HG03175 (cell line): ENCODE measurements around the gene TALDO1.

Source experiments
- ATAC-seq: cut with Tn5 transposase; IDR thresholded peaks from one replicate; pipeline ENCODE4 v1.9.1; 2021; ENCODE audit warnings: mild to moderate bottlenecking, moderate library complexity; ENCODE audit not compliant: unreplicated experiment

Gene TALDO1

DNA sequence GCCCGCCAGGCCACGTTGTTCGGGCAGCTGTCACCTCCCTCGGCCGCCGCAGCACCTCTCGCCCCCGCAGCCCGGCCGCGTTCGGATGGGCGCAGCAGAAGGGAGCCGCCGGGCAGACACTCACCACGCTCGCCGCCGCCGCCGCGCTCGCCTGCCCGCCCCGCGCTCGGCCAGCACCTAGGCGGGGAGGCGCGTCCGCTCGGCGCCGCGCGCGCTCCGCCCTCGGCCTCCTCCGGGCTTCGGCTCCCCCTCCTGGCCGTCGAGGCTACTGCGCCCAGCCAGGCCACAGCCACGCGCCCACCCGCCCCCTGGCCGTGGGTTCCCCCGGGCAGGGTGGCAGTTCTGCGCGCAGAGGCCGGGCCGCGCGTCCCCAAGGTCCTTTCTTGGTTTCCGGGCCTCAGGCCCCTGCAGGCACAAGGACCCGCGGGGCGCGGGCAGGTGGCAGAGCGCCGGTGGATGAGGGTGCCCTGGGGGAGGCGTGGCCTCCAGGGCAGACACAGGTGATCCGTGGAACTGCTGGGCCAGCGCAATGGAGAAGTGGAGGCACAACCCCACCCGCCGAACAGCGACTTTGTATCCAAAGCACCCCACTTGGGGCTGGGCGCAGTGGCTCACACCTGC is 50.9 kb downstream of the TALDO1 start, which contains the start of gene SLC25A22:
Gene SLC25A22, minus strand, starts transcription at position 189 of the 621 bp plus-strand sequence. CDS start 3,275 bp downstream, outside the sequence.
- ATAC-seq = peak; percentile 60

DNA sequence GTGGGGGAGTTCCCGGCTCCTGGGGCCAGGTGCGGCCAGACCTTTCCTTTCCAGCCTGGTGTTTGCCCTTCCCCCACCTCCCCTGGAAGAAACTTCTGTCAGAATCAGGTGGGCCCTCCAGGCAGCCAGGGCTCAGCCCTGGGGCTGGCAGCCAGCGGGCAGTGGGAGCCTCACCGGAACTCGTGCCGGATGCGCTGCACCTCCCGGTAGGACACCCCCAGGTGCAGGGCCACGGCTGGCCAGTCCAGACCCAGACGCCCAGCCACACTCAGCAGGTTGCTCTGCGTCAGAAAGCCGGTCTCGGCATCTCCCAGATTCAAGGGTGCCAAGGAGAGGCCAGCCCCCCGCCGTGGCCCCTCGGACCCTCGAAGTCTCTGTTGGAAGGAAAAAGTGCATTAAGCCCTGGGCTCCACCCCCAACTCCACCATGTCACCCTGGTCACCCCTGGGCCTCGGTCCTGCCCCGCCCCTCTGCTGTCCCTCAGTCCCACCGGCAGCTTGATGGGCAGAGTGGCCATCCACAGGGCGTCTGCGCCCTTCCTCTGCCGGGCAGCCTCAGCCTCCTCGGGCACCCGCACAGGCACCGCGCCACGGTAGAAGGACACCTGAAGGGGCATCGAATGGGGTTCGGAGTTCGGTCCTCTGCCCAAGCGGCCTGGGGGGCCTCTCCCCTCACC is 52.5 kb downstream of the TALDO1 start:
- ATAC-seq = no peak

DNA sequence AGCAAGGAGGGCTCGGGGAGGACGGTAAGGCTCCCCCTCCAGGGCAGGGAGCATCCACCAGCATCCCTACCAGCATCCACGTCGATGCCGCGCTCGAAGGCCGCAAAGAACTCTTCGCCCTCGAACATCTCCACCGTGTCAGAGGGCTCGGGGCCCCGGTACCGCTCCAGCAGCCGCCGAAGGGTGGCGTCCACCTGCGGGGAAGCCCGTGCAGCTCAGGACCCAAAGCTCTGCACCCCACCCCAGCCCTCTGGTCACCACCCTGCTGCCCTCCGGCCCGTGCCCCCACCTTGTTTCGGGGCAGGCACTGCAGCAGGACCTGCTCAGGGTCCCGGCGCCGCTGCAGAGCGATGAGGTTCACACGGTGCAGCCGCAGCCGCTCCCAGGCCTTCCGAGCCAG is 53.2 kb downstream of the TALDO1 start:
- no peak for ATAC-seq

DNA sequence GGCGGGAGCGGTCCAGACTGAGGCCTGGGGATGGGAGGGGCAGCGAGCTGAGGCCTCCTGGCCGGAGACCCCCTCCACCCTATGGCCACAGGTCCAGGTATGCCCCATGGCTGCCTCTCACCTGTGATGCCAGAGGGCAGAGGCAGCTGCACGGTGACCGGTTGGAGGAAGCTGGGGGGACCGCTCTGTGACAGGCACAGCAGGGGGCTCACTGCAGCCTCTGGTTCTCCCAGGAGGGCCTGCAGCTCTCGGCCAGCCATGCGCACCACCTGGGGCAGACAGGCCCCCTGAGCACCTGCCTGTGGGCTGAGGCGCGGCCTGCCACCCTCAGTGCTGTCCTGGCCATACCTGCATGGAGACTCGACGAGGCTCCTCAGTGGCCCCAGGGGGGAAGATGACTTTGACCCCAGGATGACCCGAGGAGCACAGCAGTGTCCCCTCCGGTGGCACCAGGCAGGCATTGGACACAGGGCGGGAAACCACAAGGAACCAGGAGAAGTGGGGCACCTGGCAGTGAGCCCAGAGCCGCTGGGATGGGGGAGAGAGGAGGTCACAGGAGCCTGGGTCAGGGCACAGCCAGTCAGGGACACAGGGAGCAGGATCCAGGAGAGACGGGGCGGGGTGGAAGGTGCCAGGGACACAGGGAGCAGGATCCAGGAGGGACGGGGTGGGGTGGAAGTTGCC is 54.0 kb downstream of the TALDO1 start:
- no peak for ATAC-seq

DNA sequence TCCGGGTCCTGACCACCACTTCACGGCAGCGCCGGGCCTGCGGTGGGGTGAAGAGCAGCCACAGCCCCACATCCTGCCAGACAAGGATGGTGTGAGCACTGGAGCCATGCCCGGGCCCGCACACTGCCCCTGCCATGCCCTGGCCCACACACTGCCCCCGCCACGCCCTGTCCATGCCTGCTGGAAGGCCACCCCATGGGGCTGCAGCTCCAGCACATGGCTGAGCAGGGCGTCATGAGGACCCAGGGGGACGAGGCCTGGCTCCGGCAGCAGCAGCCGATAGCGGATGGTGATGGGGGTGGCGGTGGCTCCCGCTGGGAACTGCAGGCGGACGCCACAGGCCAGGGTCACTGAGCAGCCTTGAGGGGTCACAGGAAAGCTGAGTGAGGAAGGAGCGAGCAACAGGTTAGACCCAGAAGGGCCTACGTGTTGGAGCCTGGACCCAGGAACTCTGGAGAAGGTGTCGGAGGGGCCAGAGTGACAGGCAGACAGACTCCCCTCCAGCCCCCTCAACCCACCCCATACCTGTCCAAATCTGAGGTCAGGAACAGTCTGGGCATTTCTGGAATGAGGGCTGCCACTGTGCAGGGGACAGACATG is 54.9 kb downstream of the TALDO1 start:
- no peak for ATAC-seq

DNA sequence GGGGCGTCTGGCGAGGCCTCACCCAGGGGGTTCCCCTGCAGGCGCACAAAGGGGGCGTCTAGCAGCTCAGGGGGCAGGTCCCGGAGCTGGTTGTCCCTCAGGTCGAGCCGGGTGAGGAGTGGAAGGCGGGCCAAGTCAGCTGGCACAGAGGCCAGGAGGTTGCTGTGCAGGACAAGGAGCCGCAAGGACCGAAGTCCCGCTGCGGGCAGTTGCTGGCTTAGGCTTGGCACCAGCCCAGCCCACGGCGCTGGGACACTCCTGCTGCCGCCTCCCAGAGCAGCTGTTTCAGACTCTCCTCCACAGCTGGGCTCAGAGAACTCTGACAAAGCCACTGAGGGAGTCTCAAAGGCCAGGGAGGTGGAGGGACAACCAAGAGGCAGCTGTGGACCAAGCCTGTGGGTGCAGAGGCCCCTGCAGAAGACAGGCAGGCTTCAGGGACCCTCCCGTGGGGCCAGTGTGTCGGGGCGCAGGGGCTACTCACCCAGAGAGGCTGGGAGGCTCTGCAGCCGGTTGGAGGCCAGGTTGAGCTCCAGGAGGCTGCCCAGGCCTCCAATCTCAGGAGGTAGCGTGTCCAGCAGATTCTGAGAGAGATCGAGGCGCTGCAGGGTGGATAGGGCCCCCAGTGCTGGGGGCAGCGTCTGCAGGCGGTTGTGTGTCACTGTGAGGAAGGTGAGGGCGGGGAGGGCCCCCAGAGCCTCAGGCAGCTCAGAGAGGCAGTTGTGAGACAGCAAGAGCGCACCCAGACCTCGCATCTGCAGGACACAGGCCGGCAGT is 55.6 kb downstream of the TALDO1 start:
- ATAC-seq = no peak

DNA sequence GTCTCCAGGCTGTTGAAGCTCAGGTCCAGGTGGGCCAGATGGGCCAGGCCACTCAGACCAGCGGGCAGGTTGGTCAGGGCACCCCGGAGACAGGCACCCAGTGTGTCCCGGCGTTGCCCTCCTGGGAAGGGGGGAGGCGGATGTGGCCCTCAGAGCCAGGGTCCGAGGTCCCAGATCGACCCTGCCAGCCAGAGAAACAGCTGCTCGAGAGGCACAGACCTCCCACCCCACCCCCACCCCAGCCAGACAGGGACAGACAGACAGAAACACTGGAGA is 56.1 kb downstream of the TALDO1 start:
- ATAC-seq = no peak

DNA sequence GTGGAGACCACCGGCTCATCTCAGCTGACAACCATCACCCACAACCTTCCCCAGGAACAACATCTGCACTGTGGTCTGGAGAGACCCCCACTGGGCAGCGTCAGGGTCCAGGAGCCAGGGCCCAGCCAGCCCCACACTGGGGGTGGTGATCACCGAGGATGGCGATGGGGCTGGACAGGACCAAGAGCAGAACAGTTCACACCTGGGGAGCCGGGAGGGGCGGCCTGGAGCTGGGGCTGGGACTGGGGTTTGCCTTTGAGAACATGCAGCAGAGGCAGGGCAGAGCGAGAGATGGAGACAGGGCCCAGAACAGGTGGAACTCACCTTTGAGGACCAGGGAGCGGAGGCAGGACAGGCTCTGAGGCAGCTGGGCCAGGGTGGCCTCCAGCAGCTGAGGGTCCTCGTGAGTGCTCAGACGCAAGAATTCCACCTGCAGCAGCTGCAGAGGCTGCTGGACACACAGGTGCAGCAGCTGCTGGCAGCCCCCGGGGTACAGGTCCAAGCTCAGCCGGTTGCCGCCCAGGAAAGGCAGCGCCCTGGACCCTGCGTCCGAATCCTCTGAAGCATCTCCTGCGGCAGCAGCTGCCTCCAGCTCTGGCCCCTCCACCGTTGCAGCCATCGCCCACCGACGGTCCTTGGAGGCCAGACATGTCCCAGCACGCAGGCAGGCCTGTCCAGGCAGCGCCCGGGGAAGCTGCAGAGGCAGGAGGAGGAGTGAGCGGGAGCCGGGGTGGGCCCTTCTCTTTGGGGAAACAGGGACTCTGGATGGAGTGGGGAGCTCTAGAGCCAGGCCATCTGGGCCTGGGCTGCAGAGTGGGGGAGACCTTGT is 56.7 kb downstream of the TALDO1 start:
- no peak for ATAC-seq

DNA sequence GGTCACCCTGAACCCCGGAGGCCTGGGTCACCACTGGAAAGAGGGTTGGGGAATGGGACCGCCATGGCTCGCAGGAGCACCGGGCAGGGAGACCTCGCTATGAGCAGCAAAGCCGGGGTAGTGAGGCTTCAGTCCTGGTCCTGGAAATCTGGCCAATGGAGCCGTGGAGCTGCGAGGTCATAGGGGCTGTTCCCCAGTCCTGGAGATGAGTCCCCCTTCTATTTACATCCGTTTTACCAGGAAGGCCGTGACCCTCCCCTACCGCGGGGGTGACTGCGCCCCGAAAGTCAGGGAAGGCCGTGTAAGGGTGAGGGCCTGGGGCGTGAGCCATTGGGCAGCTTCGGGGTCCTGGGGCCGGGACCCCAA is 57.3 kb downstream of the TALDO1 start:
- ATAC-seq = no peak

DNA sequence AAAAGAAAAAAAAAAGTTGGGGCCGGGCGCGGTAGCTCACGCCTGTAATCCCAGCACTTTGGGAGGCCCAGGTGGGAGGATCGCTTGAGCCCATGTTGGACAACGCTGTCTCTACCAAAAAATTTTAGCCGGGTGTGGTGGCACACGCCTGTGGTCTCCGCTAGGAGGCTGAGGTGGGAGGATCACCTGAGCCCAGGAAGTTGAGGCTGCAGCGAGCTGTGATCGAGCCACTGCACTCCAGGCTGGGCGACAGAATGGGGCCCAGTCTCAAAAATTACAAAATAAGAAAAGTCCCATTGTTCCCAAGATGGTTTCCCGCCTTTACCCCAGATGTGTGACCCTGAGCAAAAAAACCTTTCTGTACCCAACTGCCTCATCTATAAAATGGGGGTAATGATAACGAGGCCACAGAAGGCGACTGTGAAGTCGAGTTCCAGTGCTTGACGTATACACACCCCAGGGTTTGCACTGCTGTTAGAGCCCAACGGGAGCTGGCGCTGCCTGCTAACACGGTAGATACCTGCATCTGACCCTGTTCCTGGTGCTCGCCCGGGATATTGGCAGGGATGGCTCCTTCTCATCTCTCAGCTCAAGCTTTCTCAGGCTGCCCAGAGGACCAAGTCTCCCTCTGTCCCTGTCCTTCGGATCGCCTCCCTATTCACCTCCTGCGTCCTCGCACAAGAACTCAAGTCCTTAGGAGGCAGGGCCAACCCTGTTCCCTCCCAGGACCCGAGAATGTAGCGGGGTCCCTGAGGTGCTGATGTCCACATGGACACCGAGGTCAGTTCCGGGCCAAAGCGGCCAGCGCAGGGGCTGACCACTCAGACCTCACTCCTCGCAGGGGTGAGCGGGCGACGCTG is 61.4 kb downstream of the TALDO1 start:
- peak; percentile 1 for ATAC-seq

DNA sequence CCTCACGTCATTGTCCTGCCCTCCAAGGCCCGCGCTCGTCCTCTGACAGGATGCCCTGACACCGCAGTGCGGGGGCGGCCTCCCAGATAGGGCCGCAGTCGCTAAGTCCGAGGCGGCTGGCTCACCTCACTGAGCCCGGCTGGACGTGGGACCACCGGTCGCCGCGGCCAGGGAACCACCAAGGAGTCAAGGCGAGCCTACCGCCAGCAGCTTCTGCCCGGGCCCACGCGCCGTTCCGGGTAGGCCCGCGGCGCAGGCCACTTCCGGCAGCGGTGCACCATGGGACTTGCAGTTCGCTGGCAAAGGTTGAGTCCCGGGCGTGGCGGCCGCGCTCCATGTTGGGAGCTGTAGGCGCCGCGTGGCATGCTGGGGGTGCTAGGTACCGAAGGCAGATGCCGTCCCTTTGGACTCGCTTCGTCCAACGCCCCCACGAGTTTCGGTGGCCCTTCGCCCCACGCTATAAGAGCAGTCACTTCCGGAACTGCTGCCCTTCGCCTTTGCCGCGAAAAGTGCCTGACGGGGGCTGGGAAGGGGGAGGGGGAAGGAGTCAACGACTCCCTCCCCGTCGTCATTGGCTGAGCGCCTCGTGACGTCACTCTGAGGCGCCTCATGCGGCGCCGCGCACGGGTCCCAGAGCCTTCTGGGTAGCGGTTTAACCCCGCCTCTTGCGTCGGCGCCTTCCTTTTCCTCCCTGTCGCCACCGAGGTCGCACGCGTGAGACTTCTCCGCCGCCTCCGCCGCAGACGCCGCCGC is 62.2 kb downstream of the TALDO1 start, which contains the start of gene RPLP2:
Gene RPLP2, plus strand, starts transcription at position 681 of the 753 bp plus-strand sequence. CDS start 268 bp downstream, outside the sequence.
- peak; percentile 72 for ATAC-seq

DNA sequence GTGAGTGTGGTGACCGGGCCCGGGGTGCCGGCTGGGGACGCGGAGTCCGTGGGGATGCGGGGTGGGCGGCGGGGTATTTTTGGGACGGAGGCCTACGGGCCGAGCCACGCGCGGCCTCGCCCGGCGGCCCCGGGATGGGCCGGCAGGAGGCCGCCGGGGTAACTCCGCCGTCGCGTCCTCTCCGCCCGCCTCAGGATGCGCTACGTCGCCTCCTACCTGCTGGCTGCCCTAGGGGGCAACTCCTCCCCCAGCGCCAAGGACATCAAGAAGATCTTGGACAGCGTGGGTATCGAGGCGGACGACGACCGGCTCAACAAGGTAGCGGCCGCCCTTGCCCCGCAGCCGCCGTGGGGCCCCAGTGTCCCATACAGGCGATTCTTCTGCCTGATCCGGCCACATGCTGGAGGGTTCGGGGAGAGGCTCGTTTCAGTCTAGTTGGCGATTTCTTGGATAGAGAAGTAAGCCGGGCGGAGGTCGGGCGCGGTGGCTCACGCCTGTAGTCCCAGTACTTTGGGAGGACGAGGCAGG is 62.8 kb downstream of the TALDO1 start:
- no peak for ATAC-seq

DNA sequence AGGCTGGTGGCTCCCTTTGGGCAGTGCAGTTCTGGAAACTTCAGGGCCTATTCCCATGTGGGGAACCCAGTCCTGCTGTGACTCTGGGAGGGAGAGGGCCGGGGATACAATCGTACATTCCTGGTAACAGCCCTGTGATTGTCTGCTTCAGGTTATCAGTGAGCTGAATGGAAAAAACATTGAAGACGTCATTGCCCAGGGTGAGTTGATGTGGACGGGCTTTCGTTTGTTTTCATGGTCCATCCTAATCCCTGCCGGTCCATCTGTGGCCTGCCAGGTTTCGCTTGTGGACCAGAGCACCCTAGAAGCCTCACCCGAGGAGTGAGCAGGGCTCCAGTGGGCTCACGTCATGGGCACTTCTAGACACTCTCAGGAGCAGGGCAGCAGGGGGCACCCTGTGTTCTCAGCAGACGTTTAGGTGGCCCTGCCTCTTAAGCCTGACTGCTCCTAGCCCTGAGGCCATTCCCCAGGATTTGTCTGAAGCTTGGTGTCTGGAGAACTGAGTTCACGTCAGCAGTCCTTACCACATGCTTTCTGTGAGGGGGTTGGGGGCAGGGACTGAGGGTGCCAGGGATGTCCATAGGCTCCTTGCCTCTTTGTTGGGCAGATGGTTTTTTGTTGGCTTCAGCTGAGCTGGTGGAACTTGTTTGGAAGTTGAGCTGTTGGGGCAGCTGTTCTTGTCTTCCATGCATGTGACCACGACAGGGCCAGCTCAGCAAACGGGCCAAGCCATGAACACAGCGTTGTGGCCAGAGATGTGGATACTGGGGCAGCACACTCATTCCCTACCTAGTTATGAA is 64.4 kb downstream of the TALDO1 start:
- no peak for ATAC-seq

DNA sequence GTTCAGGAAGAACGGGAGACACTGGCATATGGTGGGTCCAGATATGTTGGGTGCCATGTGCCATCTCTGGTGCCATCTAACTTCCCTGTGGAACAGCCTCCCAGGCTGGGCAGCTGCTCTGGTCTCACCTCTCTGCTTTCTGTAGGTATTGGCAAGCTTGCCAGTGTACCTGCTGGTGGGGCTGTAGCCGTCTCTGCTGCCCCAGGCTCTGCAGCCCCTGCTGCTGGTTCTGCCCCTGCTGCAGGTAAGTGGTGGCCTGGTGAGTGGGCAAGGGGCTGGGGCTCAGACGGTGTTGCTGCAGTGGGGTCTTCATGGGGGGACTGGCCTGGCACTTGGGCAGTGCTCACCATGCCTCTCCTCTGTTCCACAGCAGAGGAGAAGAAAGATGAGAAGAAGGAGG is 65.1 kb downstream of the TALDO1 start:
- ATAC-seq = no peak

DNA sequence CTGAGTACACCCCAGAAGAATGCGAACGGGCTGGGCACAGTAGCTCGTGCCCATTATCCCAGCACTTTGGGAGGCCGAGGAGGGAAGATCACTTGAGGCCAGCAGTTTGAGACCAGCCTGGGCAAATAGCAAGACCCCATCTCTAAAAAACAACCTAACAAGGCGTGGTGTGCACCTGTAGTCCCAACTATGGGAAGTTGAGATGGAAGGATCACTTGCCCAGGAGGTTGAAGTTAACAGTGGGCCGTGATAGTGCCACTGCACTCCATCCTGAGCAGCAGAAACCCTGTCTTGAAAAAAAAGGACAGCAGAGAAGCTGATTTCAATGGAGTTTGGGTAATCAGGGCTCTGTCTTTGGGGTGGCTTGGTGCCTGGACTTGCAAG is 65.8 kb downstream of the TALDO1 start:
- ATAC-seq = no peak

DNA sequence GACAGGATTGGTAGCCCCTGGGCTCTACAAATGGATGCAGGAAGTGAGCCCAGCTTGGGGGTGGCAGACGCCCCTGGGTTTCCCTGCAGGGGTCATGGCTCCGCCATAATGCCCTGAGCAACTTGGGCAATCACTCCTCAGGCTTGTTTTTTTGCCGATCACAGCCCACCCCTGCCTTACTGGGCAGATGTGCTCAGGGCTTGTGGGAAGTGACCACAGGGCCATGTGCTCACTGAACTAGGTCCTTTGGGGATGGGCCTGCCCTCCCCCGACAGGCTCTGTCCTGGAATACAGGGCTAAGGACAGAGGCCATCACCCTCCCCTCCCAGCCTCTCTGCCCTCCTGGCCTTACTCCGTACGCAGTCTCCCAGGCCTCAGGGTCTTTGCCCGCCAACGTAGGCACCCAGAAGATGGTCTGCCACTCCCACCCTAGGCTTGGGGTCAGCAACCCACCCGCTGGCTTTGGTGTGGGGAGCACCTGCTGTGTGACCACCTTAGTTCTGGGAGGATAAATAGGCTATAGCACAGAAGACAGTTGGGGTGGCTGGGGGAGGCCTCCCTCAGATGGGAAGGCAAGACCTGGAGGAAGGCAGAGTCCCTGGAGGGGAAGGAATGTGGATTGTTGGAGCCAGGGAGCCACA is 66.3 kb downstream of the TALDO1 start:
- ATAC-seq = no peak
